ENCODE data around the gene FRMD6.

The FRMD6 gene

DNA sequence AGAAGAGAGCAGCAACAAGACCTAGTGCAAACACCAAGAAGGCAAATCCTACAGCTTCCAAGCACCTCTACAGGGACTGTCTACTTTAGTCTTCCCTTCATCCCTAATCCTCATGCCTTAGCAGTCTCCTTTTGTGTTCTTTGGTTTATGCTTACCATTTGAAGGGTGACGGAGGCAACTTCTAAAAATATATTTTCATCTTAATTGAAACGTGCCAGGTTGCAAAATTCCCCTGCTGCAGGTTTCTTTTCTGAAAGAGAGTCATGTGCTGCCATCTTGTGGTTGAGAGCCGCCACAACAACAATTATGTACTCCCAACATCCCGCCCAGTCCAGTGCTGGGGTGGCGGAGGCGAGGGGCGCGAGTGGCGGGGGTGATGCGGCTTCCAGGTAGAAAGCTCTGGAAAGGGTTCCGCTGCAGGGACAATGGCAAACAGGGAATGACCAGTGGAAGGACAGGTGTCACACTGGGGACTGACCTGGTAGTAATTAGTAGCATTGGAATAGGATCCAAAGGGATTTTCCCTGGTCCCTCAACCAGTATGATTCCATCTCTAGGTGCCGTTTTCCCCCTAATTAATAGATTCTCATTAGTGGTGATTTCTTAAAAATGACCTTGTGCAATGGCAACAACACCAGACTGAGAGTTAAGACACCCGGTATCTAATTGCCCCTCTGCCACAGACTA, 128.4 kb downstream of the FRMD6 start:
- Histone ChIP-seq H3K27me3 (ENCODE audit: insufficient read depth, poor library complexity, severe bottlenecking) (peaks cover 2% of the 10 kb centered on the region), H3K27ac (replicated peaks) (no peak overlapping the region), H3K4me3 (replicated peaks; ENCODE audit: insufficient read depth, low read length) (no peak overlapping the region)
- TF ChIP-seq, protein P1, sequence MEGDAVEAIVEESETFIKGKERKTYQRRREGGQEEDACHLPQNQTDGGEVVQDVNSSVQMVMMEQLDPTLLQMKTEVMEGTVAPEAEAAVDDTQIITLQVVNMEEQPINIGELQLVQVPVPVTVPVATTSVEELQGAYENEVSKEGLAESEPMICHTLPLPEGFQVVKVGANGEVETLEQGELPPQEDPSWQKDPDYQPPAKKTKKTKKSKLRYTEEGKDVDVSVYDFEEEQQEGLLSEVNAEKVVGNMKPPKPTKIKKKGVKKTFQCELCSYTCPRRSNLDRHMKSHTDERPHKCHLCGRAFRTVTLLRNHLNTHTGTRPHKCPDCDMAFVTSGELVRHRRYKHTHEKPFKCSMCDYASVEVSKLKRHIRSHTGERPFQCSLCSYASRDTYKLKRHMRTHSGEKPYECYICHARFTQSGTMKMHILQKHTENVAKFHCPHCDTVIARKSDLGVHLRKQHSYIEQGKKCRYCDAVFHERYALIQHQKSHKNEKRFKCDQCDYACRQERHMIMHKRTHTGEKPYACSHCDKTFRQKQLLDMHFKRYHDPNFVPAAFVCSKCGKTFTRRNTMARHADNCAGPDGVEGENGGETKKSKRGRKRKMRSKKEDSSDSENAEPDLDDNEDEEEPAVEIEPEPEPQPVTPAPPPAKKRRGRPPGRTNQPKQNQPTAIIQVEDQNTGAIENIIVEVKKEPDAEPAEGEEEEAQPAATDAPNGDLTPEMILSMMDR (IDR thresholded peaks at IDR 0.05; ENCODE audit: insufficient read depth, low read length) = peak; percentile 30
- no peak for TF ChIP-seq SPI1 (IDR thresholded peaks at IDR 0.05; ENCODE audit: borderline replicate concordance, low read depth)
- TF ChIP-seq POLR2AphosphoS5 (IDR thresholded peaks at IDR 0.05; ENCODE audit: low read depth) = no peak
- peak; percentile 7 to 60 for DNase-seq (ENCODE audit: low read depth in 1 of 2, low spot score in 1 of 2)
